Heart left ventricle (tissue), 16 donors: ENCODE results near the gene RPTN. TPM values are rescaled to one million over a fixed set of nuclear protein-coding genes. Genes with fewer than 3 reads are reported as not detected.
"Not testable (repeated sequence)": the region's sequence is repeated elsewhere in the genome, so short reads cannot be mapped to it uniquely, and the experiment has no call there.

Experiments used
- ATAC-seq, 4 donors: fragments of 200-7000 bp; cut with Tn5 transposase; one replicate each; pipeline ENCODE4 v1.9.1; 2020 to 2022; ENCODE audit warnings: moderate library complexity in 4 of 4, mild to moderate bottlenecking in 3 of 4, moderate number of reproducible peaks in 1 of 4
- DNase-seq, 5 donors: peaks; one replicate each; pipeline ENCODE4 v3.0.0-alpha.2; 2020
- H3K27ac ChIP-seq, 12 donors: fragments of 200-600 bp; sonication (generic) in 4 of 12; one replicate each; pipeline versions ENCODE4 v1.5.0 to v1.8.0; 2016 to 2022; ENCODE audit warnings: mild to moderate bottlenecking in 2 of 12
- H3K27me3 ChIP-seq, 9 donors: fragments of 200-600 bp; sonication (generic) in 2 of 9; one replicate each; pipeline versions ENCODE4 v1.5.1 to v1.8.0; 2016 to 2022; ENCODE audit warnings: mild to moderate bottlenecking in 3 of 9
- H3K36me3 ChIP-seq, 9 donors: fragments of 200-600 bp; sonication (generic) in 2 of 9; one replicate each; pipeline versions ENCODE4 v1.5.0 to v1.8.0; 2018 to 2022; ENCODE audit warnings: mild to moderate bottlenecking in 2 of 9
- H3K4me1 ChIP-seq, 12 donors: fragments of 200-600 bp; sonication (generic) in 4 of 12; one replicate each; pipeline versions ENCODE4 v1.5.0 to v1.8.0; 2016 to 2022; ENCODE audit warnings: mild to moderate bottlenecking in 3 of 12
- H3K4me3 ChIP-seq, 12 donors: fragments of 200-600 bp; sonication (generic) in 4 of 12; one replicate each; pipeline versions ENCODE4 v1.5.0 to v1.8.0; 2017 to 2022; ENCODE audit warnings: mild to moderate bottlenecking in 9 of 12, moderate library complexity in 4 of 12
- H3K9me3 ChIP-seq, 12 donors: fragments of 200-600 bp; sonication (generic) in 4 of 12; one replicate each; pipeline versions ENCODE4 v1.5.0 to v1.8.0; 2016 to 2022; ENCODE audit warnings: mild to moderate bottlenecking in 1 of 12
- POLR2A ChIP-seq, 2 donors: fragments of 450-650 bp; IDR thresholded peaks; one replicate each; pipeline ENCODE4 v1.6.1; 2017; ENCODE audit warnings: antibody characterized with exemption in 2 of 2, mild to moderate bottlenecking in 2 of 2, moderate library complexity in 2 of 2
- WGBS, 4 donors: extraction: QIAGEN DNeasy Blood & Tissue Kit in 2 of 4; methylation state at CpG; one replicate each; pipeline versions ENCODE4 v1.1.5 to v1.1.7; 2013 to 2018; 5-methylcytosine and 5-hydroxymethylcytosine counted together
- intact Hi-C, 10 donors: fragments of 100-400 bp; cut with DNase I; formaldehyde crosslinking; loops; one replicate each; pipeline versions ENCODE4 v1.11.1 to v1.14.2; 2022
- polyA plus RNA-seq, 2 donors: library from polyadenylated mRNA; stranded (reverse); fragments of 200-250 nt; gene quantifications; one replicate each; pipeline ENCODE4 v1.2.3, GENCODE V29; 2013
- total RNA-seq, 9 donors: library from RNA; depleted of rRNA in 2 of 9; stranded (reverse); fragments of >200 nt in 2 of 9; fragmentation: NEBNext Ultra II Directional in 3 of 9; extraction: Animal tissue kit (Norgen Biotek cat#: 25700) in 3 of 9; gene quantifications; one replicate each; pipeline versions ENCODE4 v1.1.0 to v1.2.4, GENCODE V29; 2016 to 2023
- TF ChIP-seq, protein P1 (sequence below), 12 donors: fragments of 200-600 bp; sonication (generic) in 4 of 12; IDR thresholded peaks; one replicate each; pipeline versions ENCODE4 v1.5.0 to v1.8.0; 2018 to 2022; ENCODE audit warnings: antibody characterized with exemption in 12 of 12, mild to moderate bottlenecking in 5 of 12
- donor health status: ischemic (EF 13 %, LVEDD 7.1; RV severe dilation, severe dysfunction).
- donor health status: healthy with polysubstance abuse.
- donor health status: DM: no; HTN: yes; CAD: no.
- donor health status: DM: no; HTN: no; CAD: no.
- donor health status: ischemic (EF 25% LVEDD 6.9; RV normal size, moderate dysfunction).
- donor health status: ischemic (EF 25% LVEDD 5.7; RV mildly dilated, moderate dysfunction).
- donor health status: healthy.
- donor health status: DM: yes; HTN: yes; CAD: no.
- donor health status: ischemic (EF 35%, LVEDD 5.7; RV mildly dilated, moderate dysfunction).
- donor health status: nonischemic (EF 11% LVEDD 7.7; RV severe dilation, severe dysfunction).
- donor health status: DM: yes; HTN: yes; CAD: no.
- donor health status: PGD.
- donor health status: ischemic (EF 29% LVEDD 5.4; RV normal size, mild dysfunction).
- donor health status: nonischemic (EF 23%, LVEDD 6.1; RV moderate dilation, normal function).

The RPTN gene
- total and polyA plus RNA-seq, 11 donors, result not detected

DNA sequence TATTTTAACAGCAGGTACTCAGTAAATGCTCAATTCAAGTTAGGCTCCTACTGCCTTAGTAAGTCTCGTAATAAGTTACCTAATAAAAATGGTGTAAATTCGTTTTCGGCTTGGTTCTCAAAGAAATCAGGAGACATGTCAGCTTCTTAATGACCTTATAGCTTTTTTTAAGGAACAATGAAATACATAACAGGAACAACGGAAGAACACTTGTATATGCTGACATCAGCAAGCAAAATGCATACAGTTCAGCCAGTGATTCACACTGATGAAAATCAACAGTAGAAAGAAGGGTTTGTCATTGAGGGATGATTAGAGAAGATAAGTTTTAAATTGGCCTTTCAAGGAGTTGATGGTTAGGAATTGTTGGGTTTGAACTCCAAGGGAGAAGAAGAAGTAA lies 13.3 kb downstream of the RPTN start:
- Histone ChIP-seq H3K4me3 (no peak overlapping the region), H3K27ac (peak overlapping the region in 1 of 12 donors; percentile 32), H3K36me3 (no peaks in the 10 kb centered on the region), H3K27me3 (peaks cover 0 to 15% (median 2%) of the 10 kb centered on the region in 9 donors), H3K9me3 (peaks cover 0 to 22% (median 14%) of the 10 kb centered on the region in 12 donors), H3K4me1 (no peaks in the 10 kb centered on the region)
- intact Hi-C loops, result loop anchor here in 1 of 10 donors (5.0 kb wide), 1 partner anchor 37 kb away; no protein-coding TSS in a partner anchor
- ATAC-seq (no peak), DNase-seq (no peak)
- TF ChIP-seq, protein P1, sequence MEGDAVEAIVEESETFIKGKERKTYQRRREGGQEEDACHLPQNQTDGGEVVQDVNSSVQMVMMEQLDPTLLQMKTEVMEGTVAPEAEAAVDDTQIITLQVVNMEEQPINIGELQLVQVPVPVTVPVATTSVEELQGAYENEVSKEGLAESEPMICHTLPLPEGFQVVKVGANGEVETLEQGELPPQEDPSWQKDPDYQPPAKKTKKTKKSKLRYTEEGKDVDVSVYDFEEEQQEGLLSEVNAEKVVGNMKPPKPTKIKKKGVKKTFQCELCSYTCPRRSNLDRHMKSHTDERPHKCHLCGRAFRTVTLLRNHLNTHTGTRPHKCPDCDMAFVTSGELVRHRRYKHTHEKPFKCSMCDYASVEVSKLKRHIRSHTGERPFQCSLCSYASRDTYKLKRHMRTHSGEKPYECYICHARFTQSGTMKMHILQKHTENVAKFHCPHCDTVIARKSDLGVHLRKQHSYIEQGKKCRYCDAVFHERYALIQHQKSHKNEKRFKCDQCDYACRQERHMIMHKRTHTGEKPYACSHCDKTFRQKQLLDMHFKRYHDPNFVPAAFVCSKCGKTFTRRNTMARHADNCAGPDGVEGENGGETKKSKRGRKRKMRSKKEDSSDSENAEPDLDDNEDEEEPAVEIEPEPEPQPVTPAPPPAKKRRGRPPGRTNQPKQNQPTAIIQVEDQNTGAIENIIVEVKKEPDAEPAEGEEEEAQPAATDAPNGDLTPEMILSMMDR (IDR thresholded peaks at IDR 0.05), result no peak
- no peak for TF ChIP-seq POLR2A (IDR thresholded peaks at IDR 0.05)
- 72 to 80% (median 75%) methylated on average over 4 of the region's 4 CpGs for WGBS, 4 donors

DNA sequence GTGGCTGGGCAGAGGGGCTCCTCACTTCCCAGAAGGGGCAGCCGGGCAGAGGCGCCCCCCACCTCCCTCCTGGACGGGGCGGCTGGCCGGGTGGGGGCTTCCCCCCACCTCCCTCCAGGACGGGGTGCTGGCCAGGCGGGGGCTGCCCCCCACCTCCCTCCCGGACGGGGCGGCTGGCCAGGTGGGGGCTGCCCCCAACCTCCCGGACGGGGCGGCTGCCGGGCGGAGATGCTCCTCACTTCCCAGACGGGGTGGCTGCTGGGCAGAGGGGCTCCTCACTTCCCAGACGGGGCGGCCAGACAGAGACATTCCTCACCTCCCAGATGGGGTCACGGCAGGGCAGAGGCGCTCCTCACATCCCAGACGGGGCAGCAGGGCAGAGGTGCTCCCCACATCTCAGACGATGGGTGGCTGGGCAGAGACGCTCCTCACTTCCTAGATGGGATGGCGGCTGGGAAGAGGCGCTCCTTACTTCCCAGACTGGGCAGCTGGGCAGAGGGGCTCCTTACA lies 14.3 kb downstream of the RPTN start:
- H3K27ac ChIP-seq, ATAC-seq, H3K4me3 ChIP-seq, DNase-seq, H3K4me1 ChIP-seq, H3K36me3 ChIP-seq: not testable (repeated sequence)
- H3K27me3 ChIP-seq, result peaks cover 0 to 25% (median 7%) of the 10 kb centered on the region in 9 donors
- intact Hi-C loops, result loop anchor here in 6 of 10 donors (5.0 kb wide), 5 partner anchors 38 to 318 kb away; no protein-coding TSS in a partner anchor
- WGBS, 4 donors, result 87 to 91% (median 90%) methylated on average over 12 to 25 of the region's 25 CpGs
- H3K9me3 ChIP-seq, result peaks cover 0 to 22% (median 14%) of the 10 kb centered on the region in 12 donors

DNA sequence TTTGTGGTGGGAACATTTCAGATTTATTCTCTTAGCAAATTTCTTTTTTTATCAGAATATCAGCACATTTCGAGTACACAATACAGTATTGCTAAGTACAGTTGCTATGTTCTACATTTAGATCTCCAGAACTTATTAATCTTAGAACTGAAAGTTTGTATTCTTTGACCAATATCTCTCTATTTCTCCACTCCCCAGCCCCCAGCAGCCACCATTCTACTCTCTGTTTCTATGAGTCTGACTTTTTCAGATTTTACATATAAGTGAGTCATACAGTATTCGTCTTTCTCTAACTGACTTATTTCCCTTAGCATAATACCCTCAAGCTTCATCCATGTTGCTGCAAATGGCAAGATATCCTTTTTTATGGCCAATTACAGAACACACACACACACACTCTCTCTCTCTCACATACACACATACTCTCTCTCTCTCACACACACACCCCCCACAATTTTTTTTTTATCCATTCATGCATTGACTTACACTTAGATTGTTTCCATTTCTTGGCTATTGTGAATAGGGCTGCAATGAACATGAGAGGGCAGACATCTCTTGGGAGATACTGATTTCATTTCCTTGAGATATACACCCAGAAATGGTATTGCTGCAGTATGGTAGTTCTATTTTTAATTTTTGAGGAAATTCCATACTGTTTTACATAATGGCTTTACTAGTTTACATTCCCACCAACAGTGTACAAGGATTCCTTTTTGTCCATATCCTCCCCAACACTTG lies 15.7 kb downstream of the RPTN start:
- ATAC-seq, result no peak
- no peak for DNase-seq
- Histone ChIP-seq H3K27me3 (peaks cover 0 to 29% (median 7%) of the 10 kb centered on the region in 9 donors), H3K4me3 (no peak overlapping the region), H3K36me3 (no peaks in the 10 kb centered on the region), H3K27ac (no peak overlapping the region), H3K4me1 (no peaks in the 10 kb centered on the region), H3K9me3 (peaks cover 0 to 11% (median 9%) of the 10 kb centered on the region in 12 donors)
- 52 to 69% (median 56%) methylated on average over 2 of the region's 2 CpGs for WGBS, 4 donors
- TF ChIP-seq POLR2A (IDR thresholded peaks at IDR 0.05), result no peak
- TF ChIP-seq, protein P1 (IDR thresholded peaks at IDR 0.05), result no peak
- intact Hi-C loops, result loop anchor here in 7 of 10 donors (1.0 to 5.0 kb wide), 6 partner anchors 41 to 319 kb away; no protein-coding TSS in a partner anchor

DNA sequence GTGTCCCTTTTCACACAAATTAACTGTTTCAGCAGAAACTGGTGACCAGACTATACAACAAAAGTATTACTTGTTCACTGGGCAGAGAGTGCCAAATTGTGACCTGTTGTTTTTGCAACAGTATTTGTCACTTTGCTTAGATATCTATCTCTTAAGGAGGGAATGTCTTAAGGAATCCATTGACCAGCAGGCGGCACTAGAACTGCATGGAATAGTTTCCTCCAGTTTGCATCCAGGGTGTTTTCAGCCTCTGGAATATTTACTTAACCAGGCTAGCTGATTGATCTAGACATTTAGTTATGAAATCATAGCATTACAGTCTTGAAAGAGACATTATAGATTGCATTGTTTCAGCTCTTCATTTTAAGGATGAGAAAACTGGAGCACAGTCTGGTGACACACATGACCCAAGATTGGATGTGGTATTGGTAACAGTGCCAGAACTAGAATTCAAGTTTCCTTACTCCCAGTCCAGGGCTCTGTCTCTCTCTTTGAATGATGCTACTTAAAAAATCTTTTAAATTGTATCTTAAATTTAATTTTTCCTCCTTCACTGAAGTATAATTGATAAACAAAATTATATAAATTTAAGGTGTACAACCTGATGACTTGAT lies 16.9 kb downstream of the RPTN start:
- Histone ChIP-seq H3K4me3 (no peak overlapping the region), H3K27me3 (peaks cover 0 to 31% (median 7%) of the 10 kb centered on the region in 9 donors), H3K4me1 (no peaks in the 10 kb centered on the region), H3K36me3 (no peaks in the 10 kb centered on the region), H3K27ac (no peak overlapping the region), H3K9me3 (no peaks in the 10 kb centered on the region)
- ATAC-seq (peak in 2 of 4 donors; percentile 46 to 55), DNase-seq (peak in 3 of 5 donors; percentile 24 to 45 (median 27))
- WGBS, 4 donors, result 0 to 5% (median 2%) methylated on average over 1 of the region's 1 CpG
- TF ChIP-seq, protein P1 (IDR thresholded peaks at IDR 0.05), result peak; percentile 56 to 77 (median 66)
- TF ChIP-seq POLR2A (IDR thresholded peaks at IDR 0.05), result no peak
- intact Hi-C loops, result loop anchor here (1.0 to 5.0 kb wide), 7 partner anchors 43 to 320 kb away; no protein-coding TSS in a partner anchor
